H1 (cell line): ENCODE measurements around the gene TMEM170A. TPM values are rescaled to one million over a fixed set of nuclear protein-coding genes. Genes with fewer than 3 reads are reported as not detected.

ENCODE experiments used
- EGR1 ChIP-seq: IDR thresholded peaks from 2 replicates; pipeline ENCODE4 v1.6.1; 2011; ENCODE audit warnings: low read depth, low read length, borderline replicate concordance
- SIX5 ChIP-seq: IDR thresholded peaks from 2 replicates; pipeline ENCODE4 v1.6.1; 2011; ENCODE audit warnings: mild to moderate bottlenecking, low read depth, low read length
- TCF12 ChIP-seq: IDR thresholded peaks from 2 replicates; pipeline ENCODE4 v1.6.1; 2011; ENCODE audit warnings: low read depth, mild to moderate bottlenecking, low read length
- polyA plus RNA-seq, 7 experiments: library from polyadenylated mRNA; depleted of rRNA in 3 of 7; stranded (reverse) in 5 of 7; unstranded in 2 of 7; fragments of >200 nt in 5 of 7; fragments of 200-250 nt in 2 of 7; gene quantifications; 1 replicate in 5 of 7; 2 replicates in 1 of 7; 4 replicates in 1 of 7; pipeline versions ENCODE4 v1.2.1 to v1.2.3, GENCODE V29; 2011 to 2013; ENCODE audit warnings: missing spikeins in 2 of 7, mixed read lengths in 2 of 7
- total RNA-seq: library from RNA; stranded (reverse); fragmentation: NEBNext Ultra II Directional; extraction: Animal tissue kit (Norgen Biotek cat#: 25700); gene quantifications from 2 replicates; pipeline ENCODE4 v1.2.1, GENCODE V29; 2021

TMEM170A gene
- total and polyA plus RNA-seq, 2 of the 8 experiments (the other 6 are each of a cell fraction or from before 2014, with no cell fraction given), result 22.9 to 56.6 TPM

DNA sequence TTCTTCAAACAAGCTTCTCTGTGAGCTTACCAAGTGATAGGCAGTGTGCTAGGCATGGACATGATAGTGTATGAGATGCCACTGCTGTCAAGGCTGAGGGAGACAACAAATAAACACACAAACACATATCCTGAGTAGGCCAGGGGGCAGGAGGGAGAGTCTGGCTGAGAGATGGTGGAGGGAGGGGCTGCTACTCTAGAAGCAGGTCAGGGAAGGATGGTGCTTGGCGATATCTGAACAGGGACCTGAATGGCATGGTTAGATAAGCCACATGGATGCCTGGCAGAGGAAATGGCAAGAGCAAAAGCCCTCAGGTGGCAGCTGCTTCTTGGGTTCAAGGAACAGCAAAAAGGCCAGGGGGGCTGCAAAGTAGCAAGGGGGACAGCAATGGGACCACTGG, 39.3 kb upstream of the TMEM170A start (continued):
- TF ChIP-seq EGR1, result no peak
- no peak for TF ChIP-seq SIX5
- TF ChIP-seq TCF12, result no peak
